ENCODE results near the gene TTC7B. TPM values are rescaled to one million over a fixed set of nuclear protein-coding genes. Genes with fewer than 3 reads are reported as not detected.
A peak's percentile ranks its signal among the peaks of the same experiment; 100 is the strongest.

The TTC7B gene
- total RNA-seq, 1 donor from 2014 or later = 46.6 TPM

DNA sequence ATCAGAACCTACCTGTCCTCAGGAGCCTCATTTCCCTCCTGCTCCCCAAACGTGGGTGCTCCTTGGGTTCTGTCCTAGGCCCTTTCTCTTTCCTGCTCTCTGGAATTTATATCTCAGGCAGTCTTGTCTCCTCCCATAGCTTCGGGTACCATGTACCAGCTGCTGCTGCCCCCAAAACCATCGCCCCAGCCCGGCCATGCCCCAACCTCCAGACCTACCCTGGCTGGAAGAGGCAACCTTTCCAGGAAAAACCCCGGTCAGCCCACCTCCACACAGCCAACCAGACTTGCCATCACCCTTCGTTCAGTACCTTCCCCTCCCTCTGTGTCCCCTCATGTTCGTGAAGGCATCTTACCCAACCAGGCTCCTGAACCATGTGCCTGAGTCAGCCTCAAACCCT, 254.3 kb downstream of the TTC7B start:
- no peaks in the 10 kb centered on the region for H3K9me3 Mint-ChIP-seq (ENCODE audit: low read depth)
- H3K4me3 Mint-ChIP-seq (ENCODE audit: low read depth) = no peak overlapping the region
- H3K36me3 Mint-ChIP-seq (ENCODE audit: insufficient read depth) = no peaks in the 10 kb centered on the region
- no peak for DNase-seq (ENCODE audit: low spot score, unreplicated experiment)
- no peak overlapping the region for H3K27ac Mint-ChIP-seq
- peaks cover 5% of the 10 kb centered on the region for H3K4me1 Mint-ChIP-seq (ENCODE audit: low read depth)
- TF ChIP-seq CTCF (IDR thresholded peaks at IDR 0.05; ENCODE audit: unreplicated experiment) = no peak
- no peaks in the 10 kb centered on the region for H3K27me3 Mint-ChIP-seq

DNA sequence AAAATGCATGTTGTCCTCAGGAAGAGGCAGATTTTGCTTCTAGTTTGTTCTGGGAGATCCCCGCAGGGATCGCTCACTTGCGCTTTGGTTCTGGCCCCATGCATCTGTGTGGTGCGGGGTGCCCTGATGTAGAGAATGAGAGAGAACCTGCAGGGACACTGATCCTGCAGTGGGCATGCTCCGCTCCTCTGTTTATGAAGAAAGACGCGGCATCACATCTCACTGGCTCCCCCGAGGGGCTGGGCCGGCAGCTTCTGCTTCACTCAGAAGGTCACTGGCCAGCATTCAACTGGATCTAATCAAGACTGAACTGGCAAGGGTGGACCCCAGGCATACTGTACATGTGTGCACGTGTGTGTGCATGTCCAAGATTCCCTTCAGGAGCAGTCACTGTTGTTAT, 255.2 kb downstream of the TTC7B start:
- no peaks in the 10 kb centered on the region for H3K36me3 Mint-ChIP-seq (ENCODE audit: insufficient read depth)
- H3K27ac Mint-ChIP-seq = no peak overlapping the region
- no peak for TF ChIP-seq CTCF (IDR thresholded peaks at IDR 0.05; ENCODE audit: unreplicated experiment)
- H3K27me3 Mint-ChIP-seq = no peaks in the 10 kb centered on the region
- H3K4me3 Mint-ChIP-seq (ENCODE audit: low read depth) = no peak overlapping the region
- DNase-seq (ENCODE audit: low spot score, unreplicated experiment) = no peak
- H3K9me3 Mint-ChIP-seq (ENCODE audit: low read depth) = no peaks in the 10 kb centered on the region
- peaks cover 5% of the 10 kb centered on the region for H3K4me1 Mint-ChIP-seq (ENCODE audit: low read depth)

- no peak overlapping the region for H3K4me3 Mint-ChIP-seq (ENCODE audit: low read depth)
- H3K9me3 Mint-ChIP-seq (ENCODE audit: low read depth) = no peaks in the 10 kb centered on the region
- H3K36me3 Mint-ChIP-seq (ENCODE audit: insufficient read depth) = no peaks in the 10 kb centered on the region
Observed at GRCh38 chr14:90560558-90560957, 255.7 kb downstream of the TTC7B start.

DNA sequence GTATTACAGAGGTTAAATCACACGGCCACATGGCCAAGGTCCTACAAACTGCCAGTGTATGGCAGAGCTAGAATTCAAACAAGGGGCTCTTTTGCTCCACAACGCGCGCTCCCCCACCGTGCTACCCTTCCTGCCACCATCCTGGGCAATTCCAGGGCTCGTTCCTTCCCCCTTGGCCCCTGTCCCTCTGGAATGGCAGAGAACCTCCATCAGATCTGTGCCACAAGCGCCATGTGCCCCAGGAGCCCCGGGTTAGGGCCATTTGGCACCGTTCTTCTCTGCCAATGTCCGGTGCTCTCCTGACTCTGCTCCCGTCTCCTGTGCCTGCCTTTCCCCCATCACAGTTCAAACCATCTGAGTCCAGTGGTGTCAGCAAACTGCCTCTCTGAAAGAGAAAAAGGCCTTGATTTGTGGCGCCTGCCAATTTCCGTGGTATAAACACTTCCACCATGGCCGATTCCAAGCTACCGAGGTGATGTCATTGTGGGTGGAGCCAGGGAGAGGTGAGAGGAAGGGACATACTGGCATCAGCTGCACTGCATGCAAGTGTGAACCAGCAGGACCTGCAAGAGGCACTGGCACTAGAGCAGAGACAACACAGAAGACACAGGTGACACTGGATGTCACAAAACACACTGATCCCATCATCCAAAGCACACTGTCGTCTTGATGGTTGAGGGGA, 256.3 kb downstream of the TTC7B start:
- peaks cover 3% of the 10 kb centered on the region for H3K27me3 Mint-ChIP-seq
- TF ChIP-seq CTCF (IDR thresholded peaks at IDR 0.05; ENCODE audit: unreplicated experiment) = no peak
- H3K27ac Mint-ChIP-seq = no peak overlapping the region
- no peak overlapping the region for H3K4me3 Mint-ChIP-seq (ENCODE audit: low read depth)
- H3K9me3 Mint-ChIP-seq (ENCODE audit: low read depth) = no peaks in the 10 kb centered on the region
- H3K4me1 Mint-ChIP-seq (ENCODE audit: low read depth) = peaks cover 11% of the 10 kb centered on the region
- no peaks in the 10 kb centered on the region for H3K36me3 Mint-ChIP-seq (ENCODE audit: insufficient read depth)
- no peak for DNase-seq (ENCODE audit: low spot score, unreplicated experiment)

More at GRCh38 chr14:90560558-90560957, 255.7 kb downstream of the TTC7B start:
- TF ChIP-seq CTCF (IDR thresholded peaks at IDR 0.05; ENCODE audit: unreplicated experiment) = no peak
- peaks cover 9% of the 10 kb centered on the region for H3K4me1 Mint-ChIP-seq (ENCODE audit: low read depth)
- DNase-seq (ENCODE audit: low spot score, unreplicated experiment) = no peak
- H3K27me3 Mint-ChIP-seq = peaks cover under 1% of the 10 kb centered on the region
- no peak overlapping the region for H3K27ac Mint-ChIP-seq

DNA sequence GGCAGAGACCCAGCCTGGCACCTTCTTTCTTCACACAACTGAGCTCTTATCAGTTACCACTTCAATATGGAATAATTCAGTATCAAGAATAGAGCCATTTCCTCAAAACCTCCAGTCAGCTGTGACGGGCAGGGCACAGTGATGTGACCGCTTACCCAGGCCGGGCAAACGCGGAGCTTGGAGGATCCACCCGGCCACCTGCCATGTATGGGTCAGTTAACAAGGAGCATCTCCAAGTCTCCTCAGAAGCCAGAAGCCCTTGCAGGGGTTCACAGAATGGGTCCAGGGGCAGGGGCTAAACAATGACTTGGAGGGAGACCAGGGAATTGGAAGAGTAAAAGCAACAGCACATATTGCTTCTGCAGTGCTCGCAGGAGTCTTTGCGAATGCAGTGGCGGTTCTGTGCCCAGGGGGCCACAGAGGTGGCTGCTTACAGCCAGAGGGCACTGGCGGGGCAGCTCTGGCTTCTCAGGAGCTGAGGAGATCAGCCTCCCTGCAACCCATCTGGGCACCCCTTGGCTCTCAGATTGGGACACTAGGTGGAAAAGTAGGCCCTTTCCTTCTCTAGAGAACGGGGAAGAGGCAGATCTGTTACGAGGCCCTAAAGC, 257.1 kb downstream of the TTC7B start:
- DNase-seq (ENCODE audit: low spot score, unreplicated experiment) = no peak
- Mint-ChIP-seq H3K9me3 (ENCODE audit: low read depth) (no peaks in the 10 kb centered on the region), H3K27ac (peak overlapping the region; percentile 12), H3K4me1 (ENCODE audit: low read depth) (peaks cover 11% of the 10 kb centered on the region), H3K4me3 (ENCODE audit: low read depth) (no peak overlapping the region), H3K36me3 (ENCODE audit: insufficient read depth) (no peaks in the 10 kb centered on the region), H3K27me3 (peaks cover 5% of the 10 kb centered on the region)
- TF ChIP-seq CTCF (IDR thresholded peaks at IDR 0.05; ENCODE audit: unreplicated experiment) = no peak
